Esophagus muscularis mucosa (tissue), 4 donors: Measurements from ENCODE around the gene NPEPPS.

Experiments used
- EP300 ChIP-seq: sonication (generic); formaldehyde crosslinking; IDR thresholded peaks from one replicate; pipeline ENCODE4 v1.6.1; 2017; ENCODE audit warnings: antibody characterized with exemption
- POLR2A ChIP-seq: fragments of 450-650 bp; IDR thresholded peaks from one replicate; pipeline ENCODE4 v1.6.1; 2017; ENCODE audit warnings: antibody characterized with exemption, moderate library complexity, mild to moderate bottlenecking, low read depth
- POLR2AphosphoS5 ChIP-seq, 2 donors: sonication (generic); formaldehyde crosslinking; IDR thresholded peaks; one replicate each; pipeline ENCODE4 v1.6.1; 2017; ENCODE audit warnings: antibody characterized with exemption in 2 of 2
- TF ChIP-seq, protein P1 (sequence below), 3 experiments: fragments of 200-600 bp in 2 of 3; fragments of 450-650 bp in 1 of 3; sonication (generic) in 2 of 3; IDR thresholded peaks; one replicate each; pipeline ENCODE4 v1.5.1; 2017 to 2019; ENCODE audit warnings: antibody characterized with exemption in 3 of 3, mild to moderate bottlenecking in 2 of 3, moderate library complexity in 1 of 3

DNA sequence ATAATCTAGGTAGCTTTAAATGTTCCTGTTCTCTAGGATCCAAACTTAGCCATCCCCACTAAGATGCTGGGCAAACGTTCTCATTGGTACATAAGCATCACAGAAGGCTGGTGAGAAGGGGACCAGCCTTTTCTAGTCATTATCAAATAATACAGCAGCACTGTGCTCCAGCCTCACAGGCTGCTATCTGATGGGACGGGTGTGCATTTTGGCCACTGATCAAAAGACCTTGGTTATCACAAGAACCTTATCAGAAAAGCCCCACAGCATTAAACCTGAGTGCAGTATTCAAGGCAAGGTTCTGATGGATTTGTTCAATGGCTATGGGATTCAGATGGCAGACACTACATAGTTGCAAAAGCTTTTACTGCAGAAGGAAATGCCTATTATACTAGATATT, 99.7 kb downstream of the NPEPPS start:
- TF ChIP-seq, protein P1, sequence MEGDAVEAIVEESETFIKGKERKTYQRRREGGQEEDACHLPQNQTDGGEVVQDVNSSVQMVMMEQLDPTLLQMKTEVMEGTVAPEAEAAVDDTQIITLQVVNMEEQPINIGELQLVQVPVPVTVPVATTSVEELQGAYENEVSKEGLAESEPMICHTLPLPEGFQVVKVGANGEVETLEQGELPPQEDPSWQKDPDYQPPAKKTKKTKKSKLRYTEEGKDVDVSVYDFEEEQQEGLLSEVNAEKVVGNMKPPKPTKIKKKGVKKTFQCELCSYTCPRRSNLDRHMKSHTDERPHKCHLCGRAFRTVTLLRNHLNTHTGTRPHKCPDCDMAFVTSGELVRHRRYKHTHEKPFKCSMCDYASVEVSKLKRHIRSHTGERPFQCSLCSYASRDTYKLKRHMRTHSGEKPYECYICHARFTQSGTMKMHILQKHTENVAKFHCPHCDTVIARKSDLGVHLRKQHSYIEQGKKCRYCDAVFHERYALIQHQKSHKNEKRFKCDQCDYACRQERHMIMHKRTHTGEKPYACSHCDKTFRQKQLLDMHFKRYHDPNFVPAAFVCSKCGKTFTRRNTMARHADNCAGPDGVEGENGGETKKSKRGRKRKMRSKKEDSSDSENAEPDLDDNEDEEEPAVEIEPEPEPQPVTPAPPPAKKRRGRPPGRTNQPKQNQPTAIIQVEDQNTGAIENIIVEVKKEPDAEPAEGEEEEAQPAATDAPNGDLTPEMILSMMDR (IDR thresholded peaks at IDR 0.05): no peak
- TF ChIP-seq POLR2AphosphoS5 (IDR thresholded peaks at IDR 0.05) (no peak), EP300 (no peak), POLR2A (no peak)
